ENCODE measurements around the gene TM6SF1. TPM values are rescaled to one million over a fixed set of nuclear protein-coding genes. Genes with fewer than 3 reads are reported as not detected.

TM6SF1 gene
- total and polyA plus RNA-seq, 9 of the 15 experiments (the other 6 are each of a cell fraction or from before 2014, with no cell fraction given) = 1.0 to 5.6 (median 3.5) TPM

- TF ChIP-seq MAX (CRISPR knock-in tag; IDR thresholded peaks at IDR 0.05) = no peak
- 0 out of 4 replicates have a peak, but pooled peaks of 1 of the 2 experiments have one; percentile 33 for TF ChIP-seq NONO (IDR thresholded peaks at IDR 0.05; ENCODE audit: low read depth in 2 of 2, low read length in 1 of 2)
- no peak for TF ChIP-seq THRA (IDR thresholded peaks at IDR 0.05)
- TF ChIP-seq ETS2 (tag; IDR thresholded peaks at IDR 0.05; ENCODE audit: borderline replicate concordance, poor library complexity, severe bottlenecking) = no peak
- no peak; the same call in 1 of the 2 replicates for TF ChIP-seq POLR2AphosphoS2 (IDR thresholded peaks at IDR 0.05; ENCODE audit: low read length)
- TF ChIP-seq CREB1 (IDR thresholded peaks at IDR 0.05) = peak; percentile 62
- TF ChIP-seq CREB1 (CRISPR knock-in tag; IDR thresholded peaks at IDR 0.05) = no peak
- no peak for TF ChIP-seq MYBL2 (IDR thresholded peaks at IDR 0.05; ENCODE audit: low read depth)
- TF ChIP-seq MYBL2 (CRISPR knock-in tag; IDR thresholded peaks at IDR 0.05; ENCODE audit: borderline replicate concordance) = no peak
- peak; percentile 27; the same call in 1 of the 2 replicates for TF ChIP-seq MEF2A (IDR thresholded peaks at IDR 0.05; ENCODE audit: control insufficient read depth, low read depth, low read length)
- peak; percentile 51; the same call in 1 of the 2 replicates for TF ChIP-seq ZNF449 (CRISPR knock-in tag; IDR thresholded peaks at IDR 0.05)
- TF ChIP-seq CTCFL (IDR thresholded peaks at IDR 0.05; ENCODE audit: borderline replicate concordance, insufficient read depth, low read depth, low read length, poor library complexity, severe bottlenecking) = no peak
- TF ChIP-seq ZNF24 (IDR thresholded peaks at IDR 0.05) = no peak
- no peak for TF ChIP-seq TCF15 (CRISPR knock-in tag; IDR thresholded peaks at IDR 0.05)
- no peak for TF ChIP-seq STAG1 (CRISPR knock-in tag; IDR thresholded peaks at IDR 0.05; ENCODE audit: borderline replicate concordance)
- TF ChIP-seq MAFF (IDR thresholded peaks at IDR 0.05; ENCODE audit: low read length) = peak; percentile 24; the same call in 1 of the 2 replicates
- peak; percentile 97 for TF ChIP-seq DPF2 (IDR thresholded peaks at IDR 0.05)
- no peak for TF ChIP-seq ELF2 (CRISPR knock-in tag; IDR thresholded peaks at IDR 0.05)
- no peak for TF ChIP-seq RB1 (IDR thresholded peaks at IDR 0.05; ENCODE audit: low read depth)
- TF ChIP-seq ZBTB43 (CRISPR knock-in tag; IDR thresholded peaks at IDR 0.05) = no peak
- peak; percentile 67 for TF ChIP-seq NBN (IDR thresholded peaks at IDR 0.05; ENCODE audit: low read depth)
- 0 out of 2 replicates have a peak, but pooled peaks have one; percentile 43 for TF ChIP-seq MBD2 (IDR thresholded peaks at IDR 0.05; ENCODE audit: borderline replicate concordance, low read depth)
Observed at GRCh38 chr15:83092309-83092976, 15.0 kb upstream of the TM6SF1 start (continued).

Data from K562 (cell line).